ENCODE results near the gene HINFP. TPM values are rescaled to one million over a fixed set of nuclear protein-coding genes. Genes with fewer than 3 reads are reported as not detected.

Gene HINFP
- total and polyA plus RNA-seq, 2 of the 8 experiments (the other 6 are each of a cell fraction or from before 2014, with no cell fraction given) = 35.0 to 37.3 TPM

DNA sequence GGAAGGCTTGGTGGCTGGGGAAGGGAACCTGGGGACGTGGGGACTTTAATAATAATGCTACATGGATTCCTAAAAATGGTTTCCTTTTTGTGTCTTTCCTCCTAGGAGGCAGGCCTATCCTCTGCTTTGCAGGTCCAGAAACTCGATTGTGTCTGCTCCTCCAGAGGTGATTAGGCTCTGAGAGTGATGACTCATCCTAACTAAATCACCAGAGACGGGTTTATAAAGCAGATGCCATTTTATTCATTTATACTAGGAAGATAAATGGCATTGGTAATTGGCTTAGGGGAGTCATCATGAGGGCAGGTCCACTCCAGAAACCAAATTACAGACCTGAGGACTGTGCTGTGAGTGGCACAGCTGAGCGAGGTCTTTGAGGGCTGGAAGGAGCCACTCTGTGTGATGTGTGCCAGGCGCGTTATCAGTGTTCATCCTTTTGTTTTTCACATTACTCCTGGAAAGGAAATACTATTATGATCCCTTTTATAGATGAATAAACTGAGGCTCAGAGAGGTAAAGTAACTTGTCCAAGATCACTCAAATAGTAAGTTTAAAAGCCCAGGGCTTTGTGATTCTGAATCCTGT is 54.2 kb downstream of the HINFP start:
- H3K18ac ChIP-seq (ENCODE audit: extremely low read depth, low read length) = no peak overlapping the region
- peaks cover 0 to 2% of the 10 kb centered on the region in 2 experiments for H4K20me1 ChIP-seq (replicated peaks in 1 of 2; ENCODE audit: control insufficient read depth in 1 of 2, insufficient read depth in 2 of 2, low read length in 2 of 2)
- H3K4me3 ChIP-seq (ENCODE audit: extremely low read depth in 1 of 4, insufficient read depth in 2 of 4, low read depth in 3 of 4, low read length in 4 of 4) = no peak overlapping the region
- no peak for DNase-seq (ENCODE audit: low read depth in 1 of 2, low spot score in 2 of 2)
- no peaks in the 10 kb centered on the region for H3K23me2 ChIP-seq (ENCODE audit: low read depth, low read length)
- ChIA-PET POLR2A (ENCODE audit: partially characterized antibody) (interaction anchor here (1.6 to 1.7 kb wide), 2 partner anchors 9 to 20 kb away, joined by 4 read pairs; partner anchors contain the start of gene NHERF4), CTCF (ENCODE audit: partially characterized antibody) (interaction anchor here (0.7 to 24.3 kb wide), 5 partner anchors 8 to 132 kb away, joined by 3 to 389 read pairs (median 4); partner anchors contain the start of gene ABCG4)
- H2AFZ ChIP-seq (ENCODE audit: low read length) = no peak overlapping the region
- no peak overlapping the region for H4K8ac ChIP-seq (ENCODE audit: extremely low read depth, insufficient read depth, low read length)
- H3K4ac ChIP-seq (replicated peaks; ENCODE audit: insufficient read length, low read depth, low read length) = no peak overlapping the region
- H2BK5ac ChIP-seq (ENCODE audit: low read depth, low read length) = no peak overlapping the region
- H3K27me3 ChIP-seq (replicated peaks in 1 of 4; ENCODE audit: control insufficient read depth in 3 of 4, extremely low read depth in 1 of 4, insufficient read depth in 3 of 4, low read length in 3 of 4) = no peaks in the 10 kb centered on the region
- H3K36me3 ChIP-seq (ENCODE audit: control insufficient read depth in 2 of 4, insufficient read depth in 4 of 4, low read length in 3 of 4) = no peaks in the 10 kb centered on the region; a peak in 1 of 8 replicates
- H3K23ac ChIP-seq (ENCODE audit: insufficient read length) = no peak overlapping the region
- H3K27ac ChIP-seq (ENCODE audit: low read depth, low read length) = no peak overlapping the region
- no peak overlapping the region for H2BK15ac ChIP-seq (ENCODE audit: low read length)
- H3K79me2 ChIP-seq (ENCODE audit: control insufficient read depth in 1 of 2, insufficient read depth in 2 of 2, low read length in 2 of 2) = no peaks in the 10 kb centered on the region
- no peak overlapping the region for H4K5ac ChIP-seq (ENCODE audit: insufficient read length, low read depth, low read length)
- no peak overlapping the region for H2BK20ac ChIP-seq (ENCODE audit: low read length)
- TF ChIP-seq PHF8 (conservative IDR thresholded peaks at IDR 0.05; ENCODE audit: low read depth, low read length) (no peak), BACH1 (IDR thresholded peaks at IDR 0.05; ENCODE audit: low read length) (no peak), RFX5 (IDR thresholded peaks at IDR 0.05; ENCODE audit: borderline replicate concordance, low read depth, low read length) (no peak), ASH2L (IDR thresholded peaks at IDR 0.05; ENCODE audit: low read length) (no peak), MAFK (IDR thresholded peaks at IDR 0.05; ENCODE audit: low read depth, low read length) (no peak), CBX5 (IDR thresholded peaks at IDR 0.05; ENCODE audit: low read depth, low read length) (no peak), BRCA1 (IDR thresholded peaks at IDR 0.05; ENCODE audit: low read depth, low read length) (no peak), JUND (IDR thresholded peaks at IDR 0.05; ENCODE audit: low read length) (no peak), CHD2 (IDR thresholded peaks at IDR 0.05; ENCODE audit: low read length) (no peak), SP1 (IDR thresholded peaks at IDR 0.05; ENCODE audit: low read depth, low read length) (no peak), ZNF274 (IDR thresholded peaks at IDR 0.05; ENCODE audit: borderline replicate concordance, extremely low read depth, low read length) (no peak), NRF1 (IDR thresholded peaks at IDR 0.05; ENCODE audit: low read depth, low read length) (no peak)
- TF ChIP-seq, protein P1, sequence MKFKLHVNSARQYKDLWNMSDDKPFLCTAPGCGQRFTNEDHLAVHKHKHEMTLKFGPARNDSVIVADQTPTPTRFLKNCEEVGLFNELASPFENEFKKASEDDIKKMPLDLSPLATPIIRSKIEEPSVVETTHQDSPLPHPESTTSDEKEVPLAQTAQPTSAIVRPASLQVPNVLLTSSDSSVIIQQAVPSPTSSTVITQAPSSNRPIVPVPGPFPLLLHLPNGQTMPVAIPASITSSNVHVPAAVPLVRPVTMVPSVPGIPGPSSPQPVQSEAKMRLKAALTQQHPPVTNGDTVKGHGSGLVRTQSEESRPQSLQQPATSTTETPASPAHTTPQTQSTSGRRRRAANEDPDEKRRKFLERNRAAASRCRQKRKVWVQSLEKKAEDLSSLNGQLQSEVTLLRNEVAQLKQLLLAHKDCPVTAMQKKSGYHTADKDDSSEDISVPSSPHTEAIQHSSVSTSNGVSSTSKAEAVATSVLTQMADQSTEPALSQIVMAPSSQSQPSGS (IDR thresholded peaks at IDR 0.05; ENCODE audit: low read length) = no peak
- WGBS, 2 experiments (ENCODE audit: extremely low coverage in 1 of 2, insufficient coverage in 1 of 2, insufficient read length in 1 of 2, insufficient replicate concordance in 2 of 2, low coverage in 1 of 2, low lambda C conversion rate in 2 of 2, missing lambda C conversion rate in 1 of 2) = 86% methylated on average over 6 of the region's 6 CpGs; no CpG with 5 or more reads in 1 of the 2 experiments
- H3K4me2 ChIP-seq (ENCODE audit: insufficient read depth in 1 of 2, low read depth in 2 of 2, low read length in 2 of 2) = no peak overlapping the region
- H2BK12ac ChIP-seq (ENCODE audit: low read depth, low read length) = no peak overlapping the region
- no peak overlapping the region for H3K56ac ChIP-seq (replicated peaks; ENCODE audit: insufficient read length, low read depth, low read length)
- no peak overlapping the region for H3K9ac ChIP-seq (replicated peaks in 1 of 4; ENCODE audit: extremely low read depth in 1 of 4, low read depth in 3 of 4, low read length in 3 of 4)
- H4K91ac ChIP-seq (replicated peaks; ENCODE audit: insufficient read length, low read length) = no peak overlapping the region
- no peak overlapping the region for H2AK5ac ChIP-seq (ENCODE audit: low read depth, low read length)
- no peak overlapping the region for H3K14ac ChIP-seq (ENCODE audit: insufficient read length)
- FAIRE-seq = no peak
- no peaks in the 10 kb centered on the region for H3K9me3 ChIP-seq (ENCODE audit: insufficient read depth in 2 of 2, low read depth in 1 of 2, low read length in 1 of 2)
- no peak overlapping the region for H2BK120ac ChIP-seq (replicated peaks; ENCODE audit: low read depth, low read length)
- no peaks in the 10 kb centered on the region; a peak in 1 of 7 replicates for H3K4me1 ChIP-seq (replicated peaks in 1 of 4; ENCODE audit: control insufficient read depth in 3 of 4, insufficient read depth in 4 of 4, low read length in 3 of 4)
- H3K79me1 ChIP-seq (ENCODE audit: low read depth, low read length) = no peaks in the 10 kb centered on the region

All from H1 (cell line).